ENCODE results near the gene LYRM4. TPM values are rescaled to one million over a fixed set of nuclear protein-coding genes. Genes with fewer than 3 reads are reported as not detected.

Gene LYRM4
- total RNA-seq, 8 experiments from 2014 or later, result 25.8 to 38.4 (median 32.7) TPM

DNA sequence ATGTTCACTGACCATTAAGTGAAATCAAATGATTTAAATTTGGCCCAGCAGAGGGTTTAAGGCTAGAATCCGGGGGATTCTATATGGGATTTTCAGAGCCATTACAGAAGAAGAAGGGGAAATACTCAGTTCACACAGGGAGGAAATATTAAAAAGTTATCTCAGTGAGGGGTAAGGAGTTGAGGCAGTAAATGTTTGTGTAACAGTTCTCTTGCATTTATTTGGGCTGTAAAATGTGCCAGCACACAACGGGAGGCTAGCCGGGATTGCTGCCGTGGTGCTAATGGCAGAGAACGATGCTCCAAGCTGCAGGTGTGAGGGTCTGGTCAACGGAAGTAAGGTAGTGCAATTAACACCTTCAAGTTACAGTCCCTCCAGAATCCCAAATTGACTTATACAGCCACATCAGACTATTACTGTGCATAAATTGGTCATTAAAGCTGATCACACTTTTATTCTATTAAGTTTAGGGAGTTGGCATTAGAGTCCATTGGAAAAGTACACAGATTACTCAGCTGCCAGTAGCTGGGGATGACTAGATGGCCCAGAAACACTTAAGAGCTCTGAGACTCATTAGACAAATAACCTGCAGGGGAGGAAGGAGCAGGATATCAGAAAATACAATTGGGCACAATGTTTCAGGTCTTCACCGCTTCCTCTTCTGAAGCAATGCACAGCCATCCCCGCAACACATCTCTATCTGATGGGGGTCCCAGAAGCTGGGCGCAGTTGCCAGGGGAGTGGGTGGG, 144.3 kb downstream of the LYRM4 start:
- Histone ChIP-seq H3K27ac (no peak overlapping the region), H3K4me1 (replicated peaks in 1 of 2) (no peaks in the 10 kb centered on the region), H3K4me3 (no peak overlapping the region)
- no peak for ATAC-seq (replicated peaks in 6 of 8)
- 76 to 100% (median 98%) methylated on average over 1 to 6 of the region's 9 CpGs; no CpG with 5 or more reads in 1 of the 10 experiments for WGBS, 10 experiments
- in situ Hi-C loops (cut with MboI; ENCODE audit: low pct_unique_long_range_greater_than_20kb in 2 of 9, low sequenced_read_pairs in 9 of 9, unreplicated experiment in 9 of 9), result no loop called here

DNA sequence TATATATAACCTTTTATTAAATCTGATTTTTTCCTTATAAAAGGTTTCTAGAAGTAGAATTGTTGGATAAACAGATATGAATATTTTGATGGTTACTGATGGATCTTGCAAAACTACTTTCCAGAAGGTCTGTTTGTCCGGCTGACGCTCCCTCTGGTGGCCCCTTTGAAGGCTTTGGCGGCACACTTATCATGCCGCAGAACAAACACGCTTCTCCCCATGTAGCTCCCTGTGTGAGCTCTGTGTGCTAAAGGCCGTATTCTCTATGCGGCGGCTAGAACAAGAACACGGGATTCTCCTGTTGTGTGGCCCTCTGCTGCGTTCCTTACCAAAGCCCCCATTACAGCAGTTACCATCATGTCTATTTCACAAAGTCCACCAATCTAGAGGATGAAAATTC, 145.6 kb downstream of the LYRM4 start:
- ATAC-seq (replicated peaks in 6 of 8), result peak in 1 of 8 experiments; percentile 82
- 50 to 100% (median 94%) methylated on average over 2 to 7 of the region's 10 CpGs; no CpG with 5 or more reads in 2 of the 10 experiments for WGBS, 10 experiments
- H3K4me3 ChIP-seq, result no peak overlapping the region
- no peaks in the 10 kb centered on the region for H3K4me1 ChIP-seq (replicated peaks in 1 of 2)
- in situ Hi-C loops (cut with MboI; ENCODE audit: low pct_unique_long_range_greater_than_20kb in 2 of 9, low sequenced_read_pairs in 9 of 9, unreplicated experiment in 9 of 9), result no loop called here
- no peak overlapping the region for H3K27ac ChIP-seq

DNA sequence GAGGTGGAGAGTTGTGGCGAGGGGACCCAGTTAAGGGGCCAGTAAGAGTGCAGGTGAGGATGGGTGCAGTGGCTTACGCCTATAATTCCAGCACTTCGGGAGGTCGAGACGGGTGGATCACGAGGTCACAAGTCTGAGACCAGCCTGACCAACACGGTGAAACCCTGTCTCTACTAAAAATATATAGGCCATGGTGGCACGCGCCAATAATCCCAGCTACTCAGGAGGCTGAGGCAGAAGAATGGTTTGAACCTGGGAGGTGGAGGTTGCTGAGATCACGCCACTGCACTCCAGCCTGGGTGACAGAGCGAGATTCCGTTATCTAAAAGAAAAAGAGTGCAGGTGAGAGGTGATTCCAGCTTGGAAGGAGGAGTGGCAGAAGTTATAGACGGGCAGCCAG, 147.7 kb downstream of the LYRM4 start:
- in situ Hi-C loops (cut with MboI; ENCODE audit: low pct_unique_long_range_greater_than_20kb in 2 of 9, low sequenced_read_pairs in 9 of 9, unreplicated experiment in 9 of 9), result no loop called here
- ATAC-seq (replicated peaks in 6 of 8), result no peak
- no peak overlapping the region for H3K27ac ChIP-seq
- WGBS, 10 experiments, result 95 to 100% (median 100%) methylated on average over 1 to 7 of the region's 13 CpGs; no CpG with 5 or more reads in 5 of the 10 experiments
- H3K4me1 ChIP-seq (replicated peaks in 1 of 2), result no peaks in the 10 kb centered on the region
- H3K4me3 ChIP-seq, result no peak overlapping the region

DNA sequence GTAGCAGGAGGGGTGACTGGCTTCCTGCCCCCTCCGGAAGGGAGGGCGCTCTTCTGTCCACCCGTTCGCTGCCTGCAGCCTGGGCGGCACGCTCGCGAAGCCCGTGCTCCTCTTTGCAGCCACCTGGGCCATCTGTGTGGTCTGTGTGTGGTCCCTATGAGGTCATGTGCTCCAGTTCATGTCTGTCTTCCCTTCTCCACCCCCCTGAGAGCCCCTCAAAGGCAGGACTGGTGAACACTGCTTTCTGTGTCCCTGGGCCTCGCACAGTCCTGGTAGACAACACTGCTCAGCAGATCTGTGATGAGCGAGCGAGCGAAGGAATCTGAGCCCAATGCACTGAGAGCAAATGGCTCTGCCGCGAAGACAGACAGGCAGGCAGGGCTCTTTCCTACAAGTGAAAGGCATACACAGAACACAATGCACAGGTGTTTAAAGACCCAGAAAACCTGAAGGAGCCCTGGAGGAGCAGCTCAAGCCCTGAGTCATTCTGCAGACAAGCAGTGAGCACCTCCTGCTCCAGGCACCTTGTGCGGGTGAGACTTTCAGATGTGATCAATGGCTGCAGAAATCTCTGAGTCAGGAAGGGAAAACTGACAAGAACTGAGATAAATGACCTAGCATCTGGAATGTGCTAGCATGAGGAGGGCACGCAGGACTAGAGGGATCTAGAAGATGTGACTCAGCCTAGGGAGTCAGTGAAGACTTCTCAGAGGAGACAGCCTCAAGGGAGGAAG, 148.5 kb downstream of the LYRM4 start:
- Histone ChIP-seq H3K4me1 (replicated peaks in 1 of 2) (no peaks in the 10 kb centered on the region), H3K27ac (no peak overlapping the region), H3K4me3 (no peak overlapping the region)
- ATAC-seq (replicated peaks in 6 of 8), result peak in 6 of 8 experiments; percentile 26 to 80 (median 42)
- WGBS, 10 experiments, result 42 to 89% (median 72%) methylated on average over 2 to 13 of the region's 17 CpGs; no CpG with 5 or more reads in 5 of the 10 experiments
- in situ Hi-C loops (cut with MboI; ENCODE audit: low pct_unique_long_range_greater_than_20kb in 2 of 9, low sequenced_read_pairs in 9 of 9, unreplicated experiment in 9 of 9), result no loop called here

DNA sequence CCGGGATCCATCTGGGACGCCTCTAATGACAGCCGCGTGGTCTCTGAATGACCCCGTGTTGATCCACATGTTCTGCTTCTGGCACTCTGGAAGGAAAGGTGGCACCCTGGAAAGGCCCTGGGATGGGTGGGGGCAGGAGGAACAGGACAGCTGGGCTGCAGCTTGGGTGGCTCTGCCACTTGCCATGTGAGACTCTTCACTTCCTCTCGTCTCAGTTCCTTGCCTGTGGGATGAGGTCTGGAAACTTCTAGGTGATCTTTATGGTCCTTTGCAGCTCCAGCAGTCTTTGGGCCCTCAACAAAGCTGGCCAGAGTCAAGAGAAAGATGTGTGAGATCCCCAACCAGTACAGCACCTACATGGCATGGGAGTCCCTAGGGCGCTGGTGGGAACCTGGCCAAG, 149.1 kb downstream of the LYRM4 start:
- no peak overlapping the region for H3K27ac ChIP-seq
- 89 to 100% (median 96%) methylated on average over 2 to 5 of the region's 7 CpGs; no CpG with 5 or more reads in 6 of the 10 experiments for WGBS, 10 experiments
- no peak overlapping the region for H3K4me3 ChIP-seq
- ATAC-seq (replicated peaks in 6 of 8), result no peak
- no peaks in the 10 kb centered on the region for H3K4me1 ChIP-seq (replicated peaks in 1 of 2)
- in situ Hi-C loops (cut with MboI; ENCODE audit: low pct_unique_long_range_greater_than_20kb in 2 of 9, low sequenced_read_pairs in 9 of 9, unreplicated experiment in 9 of 9), result no loop called here

DNA sequence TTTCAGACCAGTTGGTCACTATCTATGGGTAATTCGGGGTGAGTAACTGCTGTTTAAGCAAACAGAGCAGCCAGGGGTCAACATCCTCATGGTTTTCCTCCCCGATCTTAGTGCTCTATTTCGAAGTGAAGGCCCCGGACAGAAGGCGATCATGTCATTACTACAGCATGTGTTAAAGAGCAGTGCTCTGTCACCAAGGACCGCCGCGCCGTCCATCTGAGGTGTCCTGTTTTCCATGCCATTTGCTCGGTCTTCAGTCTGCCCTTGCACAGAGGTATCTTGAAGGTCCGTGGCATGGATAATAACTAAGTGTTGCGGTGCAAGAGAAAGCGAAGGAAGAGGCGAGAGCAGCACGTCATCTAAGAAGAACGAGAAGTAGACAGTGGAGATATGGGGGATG, 150.5 kb downstream of the LYRM4 start:
- in situ Hi-C loops (cut with MboI; ENCODE audit: low pct_unique_long_range_greater_than_20kb in 2 of 9, low sequenced_read_pairs in 9 of 9, unreplicated experiment in 9 of 9), result no loop called here
- no peak overlapping the region for H3K27ac ChIP-seq
- 81 to 100% (median 90%) methylated on average over 1 to 16 of the region's 16 CpGs for WGBS, 10 experiments

DNA sequence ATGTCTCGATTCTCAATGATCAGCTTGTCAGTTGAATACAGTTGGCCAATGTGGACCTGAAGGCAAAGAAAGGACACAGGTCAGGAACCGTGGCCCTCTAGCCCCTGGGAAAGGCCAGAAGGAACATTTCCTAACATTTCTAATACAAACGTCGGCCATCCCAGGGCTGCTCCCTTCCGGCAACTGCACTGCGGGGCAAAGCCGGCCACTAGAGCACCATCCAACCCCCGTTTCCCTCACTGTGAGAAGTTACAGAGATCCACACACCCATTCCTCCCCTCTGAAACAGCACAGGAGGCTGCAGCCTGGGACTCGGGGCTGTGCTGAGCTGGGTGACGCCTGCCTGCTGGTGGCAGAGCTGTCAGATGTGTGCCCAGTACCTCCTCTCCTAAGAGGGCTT, 151.3 kb downstream of the LYRM4 start:
- Histone ChIP-seq H3K4me1 (replicated peaks in 1 of 2) (no peaks in the 10 kb centered on the region), H3K27ac (no peak overlapping the region), H3K4me3 (no peak overlapping the region)
- in situ Hi-C loops (cut with MboI; ENCODE audit: low pct_unique_long_range_greater_than_20kb in 2 of 9, low sequenced_read_pairs in 9 of 9, unreplicated experiment in 9 of 9), result no loop called here
- no peak for ATAC-seq (replicated peaks in 6 of 8)
- WGBS, 10 experiments, result 72 to 93% (median 87%) methylated on average over 2 to 3 of the region's 10 CpGs; no CpG with 5 or more reads in 6 of the 10 experiments

More for the DNA sequence above, 150.5 kb downstream of the LYRM4 start:
- H3K4me3 ChIP-seq, result no peak overlapping the region
- ATAC-seq (replicated peaks in 6 of 8), result no peak
- H3K4me1 ChIP-seq (replicated peaks in 1 of 2), result no peaks in the 10 kb centered on the region

DNA sequence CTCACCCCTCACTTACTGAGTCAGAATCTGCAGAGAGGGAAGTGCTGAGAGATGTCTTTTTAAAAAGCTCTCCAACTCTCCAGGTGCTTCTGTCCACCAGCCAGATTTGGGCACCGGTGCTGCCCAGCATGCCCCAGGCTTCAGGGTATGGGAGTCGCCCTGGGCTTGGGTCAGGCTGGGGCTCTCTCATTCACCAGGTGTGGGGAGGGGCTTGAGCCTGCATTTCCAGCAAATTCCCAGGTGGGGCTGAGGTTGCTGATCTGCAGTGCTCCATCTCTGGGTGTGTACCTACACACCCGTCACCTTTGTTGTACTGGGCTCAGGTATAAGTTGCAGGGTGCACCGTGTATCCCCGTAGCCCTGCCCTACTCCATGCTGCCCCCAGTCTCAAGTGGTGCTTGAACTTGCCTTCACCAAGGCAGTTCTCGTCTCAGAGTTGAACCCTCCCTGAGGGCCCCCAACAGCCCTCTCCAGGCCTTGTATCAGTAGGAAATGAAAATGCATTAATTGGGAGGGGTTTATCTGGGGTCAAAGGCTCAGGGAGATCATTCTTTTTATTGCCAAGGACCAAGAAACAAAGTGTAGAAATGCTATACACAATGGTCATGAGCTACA, 152.1 kb downstream of the LYRM4 start:
- H3K27ac ChIP-seq, result no peak overlapping the region
- H3K4me3 ChIP-seq, result no peak overlapping the region
- 83 to 100% (median 96%) methylated on average over 1 to 3 of the region's 6 CpGs; no CpG with 5 or more reads in 6 of the 10 experiments for WGBS, 10 experiments
- no peak for ATAC-seq (replicated peaks in 6 of 8)
- no peaks in the 10 kb centered on the region for H3K4me1 ChIP-seq (replicated peaks in 1 of 2)
- in situ Hi-C loops (cut with MboI; ENCODE audit: low pct_unique_long_range_greater_than_20kb in 2 of 9, low sequenced_read_pairs in 9 of 9, unreplicated experiment in 9 of 9), result no loop called here

DNA sequence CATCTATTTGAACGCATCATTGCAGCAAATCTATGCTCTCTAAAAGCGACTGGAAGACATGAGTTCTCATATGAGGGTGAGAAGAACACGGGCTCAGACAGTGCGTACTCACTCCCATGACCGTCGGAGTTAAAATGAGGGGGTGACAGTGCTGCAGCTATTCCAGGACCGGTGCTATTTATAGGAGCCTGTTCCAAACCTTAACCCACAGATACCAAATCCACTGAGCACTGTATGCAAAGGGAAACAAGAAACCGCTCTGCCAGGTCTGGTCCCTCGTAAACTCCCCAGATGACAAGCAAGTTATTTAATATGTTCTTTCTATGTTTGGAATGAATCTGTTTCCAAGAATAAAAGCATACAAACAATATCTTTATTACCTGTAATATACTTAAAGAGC, 152.7 kb downstream of the LYRM4 start:
- Histone ChIP-seq H3K4me1 (replicated peaks in 1 of 2) (no peaks in the 10 kb centered on the region), H3K27ac (no peak overlapping the region), H3K4me3 (no peak overlapping the region)
- WGBS, 10 experiments, result 60 to 100% (median 90%) methylated on average over 1 to 8 of the region's 9 CpGs; no CpG with 5 or more reads in 3 of the 10 experiments
- in situ Hi-C loops (cut with MboI; ENCODE audit: low pct_unique_long_range_greater_than_20kb in 2 of 9, low sequenced_read_pairs in 9 of 9, unreplicated experiment in 9 of 9), result no loop called here
- ATAC-seq (replicated peaks in 6 of 8), result no peak

DNA sequence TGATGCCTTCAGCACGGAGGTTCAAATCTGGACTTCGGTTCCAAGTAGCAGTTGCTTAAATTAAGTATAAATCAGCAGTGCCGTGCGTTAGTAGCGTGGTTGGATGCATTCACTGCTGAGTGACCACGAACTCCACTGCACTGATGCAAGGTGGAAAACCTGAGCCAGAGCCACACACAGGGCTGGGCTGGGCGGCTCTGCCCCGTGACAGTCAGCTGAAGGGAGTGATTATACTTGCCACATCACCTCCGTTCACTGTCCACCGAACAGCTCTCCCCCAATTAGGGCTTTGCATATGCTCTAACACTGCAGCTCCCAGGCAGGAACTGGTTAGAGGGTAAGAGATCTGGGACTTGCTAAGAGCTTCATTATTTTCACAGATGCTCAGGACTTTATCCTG, 153.4 kb downstream of the LYRM4 start:
- in situ Hi-C loops (cut with MboI; ENCODE audit: low pct_unique_long_range_greater_than_20kb in 2 of 9, low sequenced_read_pairs in 9 of 9, unreplicated experiment in 9 of 9), result no loop called here
- H3K4me3 ChIP-seq, result no peak overlapping the region
- WGBS, 10 experiments, result 76 to 100% (median 93%) methylated on average over 1 to 7 of the region's 10 CpGs; no CpG with 5 or more reads in 1 of the 10 experiments
- no peaks in the 10 kb centered on the region for H3K4me1 ChIP-seq (replicated peaks in 1 of 2)
- peak in 1 of 8 experiments; percentile 51 for ATAC-seq (replicated peaks in 6 of 8)
- H3K27ac ChIP-seq, result no peak overlapping the region

DNA sequence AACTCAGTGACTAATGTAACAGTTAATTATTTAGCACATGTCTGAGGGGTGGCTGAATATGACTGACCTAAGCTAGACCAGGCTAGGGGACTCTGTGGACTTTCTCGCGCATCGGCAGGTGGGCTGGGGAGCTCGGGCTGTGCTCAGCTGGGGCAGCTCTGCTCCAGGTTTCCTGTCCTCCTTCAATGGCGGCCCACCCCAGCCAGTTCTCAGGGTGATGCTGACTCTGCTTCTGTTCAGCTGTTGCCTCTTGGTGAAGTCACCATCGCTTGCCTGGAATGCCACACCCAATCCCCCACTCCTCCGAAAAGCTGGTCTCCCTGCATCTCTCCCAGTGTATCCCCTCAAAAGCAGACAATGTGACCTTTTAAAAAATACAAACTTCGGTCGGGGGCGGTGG, 155.6 kb downstream of the LYRM4 start:
- in situ Hi-C loops (cut with MboI; ENCODE audit: low pct_unique_long_range_greater_than_20kb in 2 of 9, low sequenced_read_pairs in 9 of 9, unreplicated experiment in 9 of 9), result no loop called here
- H3K4me1 ChIP-seq (replicated peaks in 1 of 2), result no peaks in the 10 kb centered on the region
- H3K4me3 ChIP-seq, result no peak overlapping the region
- H3K27ac ChIP-seq, result no peak overlapping the region
- ATAC-seq (replicated peaks in 6 of 8), result no peak
- WGBS, 10 experiments, result 80 to 100% (median 98%) methylated on average over 1 to 9 of the region's 10 CpGs; no CpG with 5 or more reads in 2 of the 10 experiments

DNA sequence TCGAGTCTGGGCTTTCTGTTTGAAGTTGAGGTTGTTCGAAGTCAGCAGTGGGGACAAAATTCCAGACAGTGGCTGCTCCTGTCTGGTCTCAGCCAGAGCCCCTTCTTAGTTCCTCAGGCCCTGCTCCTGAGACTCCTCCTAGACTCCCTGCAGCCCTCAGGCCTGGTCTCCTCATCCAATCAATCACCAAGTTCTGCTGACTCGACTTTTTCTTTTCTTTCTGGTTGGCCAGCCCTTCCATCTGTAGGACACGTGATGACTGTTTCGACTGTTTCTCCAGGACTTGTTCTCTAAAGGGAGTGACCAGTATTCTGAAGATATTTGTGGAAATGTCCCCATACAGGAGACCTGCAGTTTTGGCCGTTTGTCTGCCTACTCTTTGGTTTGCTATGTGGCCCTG, 156.1 kb downstream of the LYRM4 start:
- WGBS, 10 experiments, result 67 to 100% (median 88%) methylated on average over 1 to 6 of the region's 6 CpGs
- no peaks in the 10 kb centered on the region for H3K4me1 ChIP-seq (replicated peaks in 1 of 2)
- no peak overlapping the region for H3K4me3 ChIP-seq
- ATAC-seq (replicated peaks in 6 of 8), result no peak
- no peak overlapping the region for H3K27ac ChIP-seq
- in situ Hi-C loops (cut with MboI; ENCODE audit: low pct_unique_long_range_greater_than_20kb in 2 of 9, low sequenced_read_pairs in 9 of 9, unreplicated experiment in 9 of 9), result no loop called here

DNA sequence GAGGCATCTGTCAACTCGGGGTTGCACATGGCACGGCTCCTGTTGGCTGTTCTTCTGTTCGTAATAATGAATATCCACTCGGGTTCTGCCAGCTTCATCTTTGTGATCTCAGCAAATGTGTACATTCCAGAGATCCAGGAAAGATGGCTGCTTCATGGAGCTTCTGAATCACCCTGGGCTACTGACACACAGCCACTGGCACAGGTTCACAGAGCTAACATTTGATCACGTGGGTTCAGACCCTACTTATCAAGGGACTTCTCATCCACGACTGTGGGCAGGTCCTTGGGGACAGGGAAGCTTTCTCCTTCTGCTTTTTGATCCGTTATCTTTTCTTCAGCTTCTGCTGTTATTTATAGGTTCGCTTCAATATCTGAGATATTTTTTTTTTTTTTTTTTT, 157.5 kb downstream of the LYRM4 start:
- H3K4me3 ChIP-seq, result no peak overlapping the region
- WGBS, 10 experiments, result 77 to 100% (median 85%) methylated on average over 2 to 8 of the region's 8 CpGs; no CpG with 5 or more reads in 1 of the 10 experiments

More for the DNA sequence above, 157.5 kb downstream of the LYRM4 start:
- Histone ChIP-seq H3K4me1 (replicated peaks in 1 of 2) (no peaks in the 10 kb centered on the region), H3K27ac (no peak overlapping the region)
- peak in 1 of 8 experiments; percentile 92 for ATAC-seq (replicated peaks in 6 of 8)
- in situ Hi-C loops (cut with MboI; ENCODE audit: low pct_unique_long_range_greater_than_20kb in 2 of 9, low sequenced_read_pairs in 9 of 9, unreplicated experiment in 9 of 9), result no loop called here
